Measurements from ENCODE around the gene SLC17A7.
A peak's percentile ranks its signal among the peaks of the same experiment; 100 is the strongest.
"Not testable (repeated sequence)": the region's sequence is repeated elsewhere in the genome, so short reads cannot be mapped to it uniquely, and the experiment has no call there.

SLC17A7 gene

GRCh38 chr19:49469828-49470614 lies 28.7 kb upstream of the SLC17A7 start:
- no peak for DNase-seq (ENCODE audit: low read depth)

DNA sequence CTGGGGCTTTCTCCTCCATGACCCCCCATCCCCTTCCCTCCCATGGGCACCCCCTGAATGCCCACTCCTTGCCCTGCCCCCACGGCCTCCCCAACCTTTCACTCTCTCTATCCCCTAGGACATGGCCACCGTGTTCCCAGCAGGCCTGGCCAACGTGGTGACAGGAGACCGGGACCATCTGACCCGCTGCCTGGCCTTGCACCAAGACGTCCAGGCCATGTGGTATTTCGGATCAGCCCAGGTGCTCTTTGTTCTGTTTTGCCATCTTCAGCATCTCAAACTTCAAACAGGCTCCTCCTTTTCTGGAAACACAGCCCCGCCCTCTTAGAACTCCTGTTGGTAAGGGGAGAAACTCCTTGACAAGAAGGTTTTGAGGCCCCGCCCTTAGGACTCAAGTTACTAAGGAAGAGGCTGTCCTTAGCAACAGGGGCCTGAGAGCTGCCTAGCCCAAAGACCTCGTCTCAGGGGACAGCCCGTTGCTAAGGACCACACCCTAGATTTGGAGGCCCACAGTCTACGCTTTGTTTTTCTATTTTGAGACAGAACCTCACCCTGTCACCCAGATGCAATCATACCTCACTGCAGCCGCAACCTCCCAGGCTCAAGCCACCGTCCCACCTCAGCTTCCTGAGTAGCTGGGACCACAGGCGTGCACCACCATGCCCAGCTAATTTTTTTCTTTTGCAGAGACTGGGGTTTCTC lies 27.6 kb upstream of the SLC17A7 start:
- no peak for DNase-seq (ENCODE audit: low read depth)

GRCh38 chr19:49468199-49468598 lies 26.9 kb upstream of the SLC17A7 start:
- DNase-seq (ENCODE audit: low read depth), result no peak

DNA sequence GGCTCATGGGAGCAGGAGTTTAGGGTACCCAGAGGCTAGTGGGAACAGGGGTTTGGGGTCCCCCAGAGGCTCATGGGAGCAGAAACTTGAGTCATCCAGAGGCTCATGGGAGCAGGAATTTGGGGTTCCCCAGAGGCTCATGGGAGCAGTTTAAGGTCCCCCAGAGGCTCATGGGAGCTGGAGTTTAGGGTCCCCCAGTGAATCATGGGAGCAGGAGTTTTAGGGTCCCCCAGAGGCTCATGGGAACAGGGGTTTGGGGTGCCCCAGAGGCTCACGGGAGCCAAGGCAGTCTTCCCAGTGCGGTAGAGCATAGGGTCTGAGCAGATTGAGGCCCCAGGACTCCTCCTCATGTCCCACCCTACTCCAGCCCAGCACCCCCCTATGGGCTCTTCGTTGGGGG lies 24.0 kb upstream of the SLC17A7 start:
- no peak for DNase-seq (ENCODE audit: low read depth)

DNA sequence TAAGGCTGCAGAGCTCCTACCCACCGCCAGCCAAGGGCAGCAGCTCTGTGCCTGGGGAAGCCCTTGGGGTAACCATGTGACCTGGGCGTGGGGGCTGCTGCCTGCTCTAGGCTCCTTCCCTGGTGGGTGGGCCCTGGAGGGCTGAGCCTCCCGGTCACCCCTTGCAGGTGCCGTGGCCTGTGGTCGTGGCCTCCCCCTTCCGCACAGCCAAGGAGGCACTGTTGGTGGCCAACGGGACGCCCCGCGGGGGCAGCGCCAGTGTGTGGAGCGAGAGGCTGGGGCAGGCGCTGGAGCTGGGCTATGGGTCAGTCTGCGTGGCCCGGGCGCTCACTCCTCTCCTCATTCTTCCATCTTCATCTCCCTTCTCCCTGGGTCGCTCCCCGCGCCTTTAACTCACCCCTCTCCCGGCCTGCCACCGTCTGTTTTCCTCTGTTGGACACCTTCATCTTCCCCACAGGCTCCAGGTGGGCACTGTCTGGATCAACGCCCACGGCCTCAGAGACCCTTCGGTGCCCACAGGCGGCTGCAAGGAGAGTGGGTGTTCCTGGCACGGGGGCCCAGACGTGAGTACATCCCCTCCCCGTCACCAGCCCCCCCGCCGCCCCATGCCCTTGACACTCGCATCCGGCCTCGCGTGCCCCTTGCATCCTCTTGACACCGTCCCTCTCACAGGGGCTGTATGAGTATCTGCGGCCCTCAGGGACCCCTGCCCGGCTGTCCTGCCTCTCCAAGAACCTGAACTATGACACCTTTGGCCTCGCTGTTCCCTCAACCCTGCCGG lies 22.8 kb upstream of the SLC17A7 start:
- DNase-seq (ENCODE audit: low read depth), result no peak

DNA sequence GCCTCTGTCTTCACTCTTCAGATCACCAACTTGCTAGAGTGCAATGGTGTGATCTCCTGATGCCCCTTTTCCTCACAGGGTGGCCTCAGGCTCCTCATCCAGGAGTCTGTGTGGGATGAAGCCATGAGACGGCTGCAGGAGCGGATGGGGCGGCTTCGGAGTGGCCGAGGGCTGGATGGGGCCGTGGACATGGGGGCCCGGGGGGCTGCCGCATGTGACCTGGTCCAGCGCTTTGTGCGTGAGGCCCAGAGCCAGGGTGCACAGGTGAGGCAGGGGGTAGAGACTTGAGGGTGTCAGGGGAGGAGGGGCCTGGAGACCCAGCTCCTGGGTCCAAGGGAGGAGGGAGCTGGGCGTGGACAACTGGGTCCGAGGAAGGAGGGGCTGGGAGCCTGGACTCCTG lies 21.2 kb upstream of the SLC17A7 start:
- no peak for DNase-seq (ENCODE audit: low read depth)

DNA sequence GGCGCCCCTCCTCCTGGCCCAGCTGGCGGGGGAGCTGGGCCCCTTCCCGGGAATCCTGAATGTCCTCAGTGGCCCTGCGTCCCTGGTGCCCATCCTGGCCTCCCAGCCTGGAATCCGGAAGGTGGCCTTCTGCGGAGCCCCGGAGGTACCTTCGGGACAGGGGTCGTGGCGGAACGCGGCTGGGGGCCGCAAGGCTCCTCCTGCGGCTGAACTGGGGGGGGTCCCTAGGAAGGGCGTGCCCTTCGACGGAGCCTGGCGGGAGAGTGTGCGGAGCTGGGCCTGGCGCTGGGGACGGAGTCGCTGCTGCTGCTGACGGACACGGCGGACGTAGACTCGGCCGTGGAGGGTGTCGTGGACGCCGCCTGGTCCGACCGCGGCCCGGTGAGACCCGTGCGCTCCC lies 20.3 kb upstream of the SLC17A7 start:
- DNase-seq (ENCODE audit: low read depth), result no peak

DNA sequence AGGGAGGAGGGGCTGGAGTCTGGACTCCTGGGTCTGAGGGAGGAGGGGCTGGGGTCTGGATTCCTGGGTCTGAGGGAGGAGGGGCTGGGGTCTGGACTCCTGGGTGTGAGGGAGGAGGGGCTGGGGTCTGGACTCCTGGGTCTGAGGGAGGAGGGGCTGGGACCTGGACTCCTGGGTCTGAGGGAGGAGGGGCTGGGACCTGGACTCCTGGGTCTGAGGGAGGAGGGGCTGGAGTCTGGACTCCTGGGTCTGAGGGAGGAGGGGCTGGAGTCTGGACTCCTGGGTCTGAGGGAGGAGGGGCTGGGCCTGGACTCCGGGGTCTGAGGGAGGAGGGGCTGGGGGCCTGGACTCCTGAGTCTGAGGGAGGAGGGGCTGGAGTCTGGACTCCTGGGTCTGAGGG lies 19.8 kb upstream of the SLC17A7 start:
- DNase-seq (ENCODE audit: low read depth), result not testable (repeated sequence)

GRCh38 chr19:49459388-49459787 lies 18.1 kb upstream of the SLC17A7 start:
- DNase-seq (ENCODE audit: low read depth), result no peak

GRCh38 chr19:49458567-49458903 lies 17.2 kb upstream of the SLC17A7 start:
- no peak for DNase-seq (ENCODE audit: low read depth)

DNA sequence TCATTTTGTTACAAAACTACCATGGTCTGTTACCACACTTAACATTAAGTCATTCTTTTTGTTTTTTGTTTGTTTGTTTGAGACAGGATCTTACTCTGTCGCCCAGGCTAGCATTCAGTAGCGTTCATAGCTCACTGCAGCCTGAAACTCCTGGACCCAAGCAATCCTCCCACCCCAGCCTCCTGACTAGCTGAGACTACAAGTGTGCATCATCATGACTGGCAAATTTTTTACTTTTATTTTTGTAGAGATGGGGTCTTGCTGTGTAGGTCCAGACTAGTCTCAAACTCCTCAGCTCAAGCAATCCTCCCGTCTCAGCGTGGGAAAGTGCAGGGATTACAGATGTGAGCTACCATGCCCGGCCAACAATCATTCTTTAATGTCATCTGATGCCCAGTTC lies 15.0 kb upstream of the SLC17A7 start:
- no peak for DNase-seq (ENCODE audit: low read depth)

DNA sequence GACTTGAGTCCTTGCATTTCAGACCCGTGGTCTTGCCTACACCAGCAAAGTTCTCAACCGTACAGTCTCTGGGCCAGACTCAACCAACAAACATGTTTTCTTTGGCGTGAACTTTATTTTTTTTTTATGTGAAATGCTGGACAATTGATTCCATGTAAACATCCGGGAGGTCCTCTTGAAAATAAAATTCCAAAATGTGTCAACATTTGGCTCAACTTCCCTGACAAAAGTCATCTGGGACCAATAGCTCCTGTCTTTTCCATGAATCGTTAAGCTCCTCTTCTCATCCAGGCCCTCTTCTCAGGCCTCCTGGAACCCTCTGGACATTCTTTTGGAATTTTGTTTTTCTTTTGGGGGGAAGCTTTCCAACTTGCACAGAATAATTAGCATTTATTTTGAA lies 14.4 kb upstream of the SLC17A7 start:
- peak; percentile 57 for DNase-seq (ENCODE audit: low read depth)

- no peak for DNase-seq (ENCODE audit: low read depth)
Observed at GRCh38 chr19:49453757-49454240, 12.5 kb upstream of the SLC17A7 start.

DNA sequence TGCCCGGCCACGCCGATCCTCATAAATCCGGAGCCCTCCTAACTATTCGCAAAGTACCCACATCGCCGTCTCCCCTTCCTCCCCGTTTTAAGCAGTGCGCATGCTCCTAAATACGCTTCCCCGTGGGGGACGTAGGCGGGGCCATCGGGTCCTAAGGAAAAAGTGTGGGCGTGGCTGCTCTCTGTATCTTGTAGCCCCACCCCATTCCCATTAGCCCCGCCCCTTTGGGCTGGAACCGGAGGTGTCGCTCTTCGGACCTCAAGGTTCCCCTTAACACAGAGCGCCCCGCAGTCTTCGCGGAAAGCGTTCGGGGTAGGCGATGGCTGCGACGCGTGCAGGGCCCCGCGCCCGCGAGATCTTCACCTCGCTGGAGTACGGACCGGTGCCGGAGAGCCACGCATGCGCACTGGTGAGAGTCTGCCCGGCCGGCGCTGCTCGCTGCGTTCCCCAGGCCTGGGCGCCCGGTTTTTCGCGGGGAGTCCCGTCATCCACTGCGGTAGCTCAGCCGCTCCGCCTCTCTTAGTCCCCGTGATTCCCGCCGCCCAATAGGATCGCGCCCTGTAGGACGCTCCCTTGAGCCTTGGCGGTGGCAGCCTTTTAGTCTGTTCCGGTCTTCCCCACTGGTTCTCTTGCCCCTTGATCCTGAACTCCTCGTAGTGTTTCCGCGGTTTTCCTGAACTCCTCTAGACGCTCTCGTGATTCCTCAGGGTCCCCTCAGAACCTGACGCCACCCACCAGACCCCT lies 11.9 kb upstream of the SLC17A7 start, which contains the start of gene ALDH16A1:
TSS of gene ALDH16A1 (plus strand) at position 213 of the 744 bp plus-strand sequence. CDS start at position 320, 107 bp downstream.
- DNase-seq (ENCODE audit: low read depth), result peak; percentile 97

- peak; percentile 99 for DNase-seq (ENCODE audit: low read depth)
Observed at GRCh38 chr19:49451430-49452181, 10.3 kb upstream of the SLC17A7 start, which contains the start of gene PIH1D1. PIH1D1 (minus strand) TSS chr19:49451814; CDS start chr19:49451574, 240 bp downstream.

DNA sequence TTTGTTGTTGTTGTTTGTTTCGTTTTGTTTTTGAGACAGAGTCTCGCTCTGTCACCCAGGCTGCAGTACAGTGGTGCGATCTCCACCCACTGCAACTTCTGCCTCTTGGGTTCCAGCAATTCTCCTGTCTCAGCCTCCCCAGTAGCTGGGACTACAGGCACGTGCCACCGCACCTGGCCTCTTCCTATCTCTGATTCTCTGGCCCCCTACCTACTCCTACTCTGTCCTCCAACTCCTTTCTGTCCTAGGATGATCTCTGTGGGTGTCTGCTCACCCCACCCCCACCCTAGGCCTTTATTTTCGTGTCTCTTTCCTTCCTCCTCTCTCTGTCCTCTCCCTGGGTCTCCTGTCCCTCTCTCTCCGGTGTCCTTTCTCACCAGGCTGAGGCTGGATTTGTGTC lies 9.1 kb upstream of the SLC17A7 start:
- no peak for DNase-seq (ENCODE audit: low read depth)

DNA sequence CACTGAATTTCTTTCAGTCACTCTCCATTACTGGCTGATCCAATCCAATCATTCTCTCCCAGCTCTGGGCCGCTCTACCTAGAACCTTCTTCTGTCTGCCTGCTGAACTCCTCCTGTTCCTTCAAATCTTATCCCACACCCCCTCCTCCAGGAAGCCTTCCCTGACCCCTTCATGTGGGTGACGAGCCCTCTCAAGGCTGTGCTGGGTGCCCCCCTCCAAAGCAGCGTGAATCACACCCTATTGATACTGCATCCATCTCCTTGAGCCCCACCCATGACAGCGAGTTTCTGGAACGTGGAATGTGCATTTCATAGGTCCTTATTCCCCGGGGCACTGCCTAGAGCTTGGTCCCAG lies 7.1 kb upstream of the SLC17A7 start:
- no peak for DNase-seq (ENCODE audit: low read depth)

GRCh38 chr19:49447485-49448431 lies 6.4 kb upstream of the SLC17A7 start:
- no peak for DNase-seq (ENCODE audit: low read depth)

GRCh38 chr19:49445997-49446396 lies 4.7 kb upstream of the SLC17A7 start:
- no peak for DNase-seq (ENCODE audit: low read depth)

DNA sequence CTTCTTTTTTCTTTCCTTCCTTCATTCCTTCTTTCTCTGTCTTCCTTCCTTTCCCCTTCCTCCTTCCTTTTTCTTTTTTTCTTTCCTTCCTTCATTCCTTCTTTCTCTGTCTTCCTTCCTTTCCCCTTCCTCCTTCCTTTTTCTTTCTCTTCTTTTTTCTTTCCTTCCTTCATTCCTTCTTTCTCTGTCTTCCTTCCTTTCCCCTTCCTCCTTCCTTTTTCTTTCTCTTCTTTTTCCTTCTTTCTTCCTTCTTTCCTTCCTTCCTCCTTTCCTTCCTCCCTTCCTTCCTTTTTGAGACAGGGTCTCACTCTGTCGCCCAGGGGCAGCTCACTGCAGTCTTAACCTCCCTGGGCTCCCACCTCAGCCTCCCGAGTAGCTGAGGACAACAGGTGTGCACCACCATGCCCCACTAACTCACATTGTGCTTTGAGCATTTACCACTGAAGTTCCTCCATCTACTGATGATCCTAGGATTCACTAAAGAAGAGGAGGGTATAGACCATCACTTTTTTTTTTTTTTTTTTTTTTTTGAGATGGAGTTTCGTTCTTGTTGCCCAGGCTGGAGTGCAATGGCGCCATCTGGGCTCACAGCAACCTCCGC lies 2.9 kb upstream of the SLC17A7 start:
- not testable (repeated sequence) for DNase-seq (ENCODE audit: low read depth)

Measured in GM04504 (cell line).